GM12878 (cell line): Measurements from ENCODE around the gene RPUSD3.

ENCODE experiments used
- TAF1 ChIP-seq: IDR thresholded peaks from 2 replicates; pipeline ENCODE4 v1.6.1; 2011; ENCODE audit warnings: mild to moderate bottlenecking, low read depth, low read length, borderline replicate concordance
- TCF12 ChIP-seq: IDR thresholded peaks from 2 replicates; pipeline ENCODE4 v1.6.1; 2011; ENCODE audit warnings: low read depth, mild to moderate bottlenecking, low read length
- TF ChIP-seq, protein P1 (sequence below), 3 experiments: IDR thresholded peaks in 2 of 3; conservative IDR thresholded peaks in 1 of 3; 2 replicates each; pipeline ENCODE4 v1.5.1; 2011; ENCODE audit warnings: low read depth in 3 of 3, low read length in 3 of 3, mild to moderate bottlenecking in 3 of 3, control low read depth in 2 of 3, moderate library complexity in 2 of 3, inconsistent platforms in 1 of 3, mixed read lengths in 1 of 3; ENCODE audit not compliant: control insufficient read depth in 2 of 3, insufficient read depth in 1 of 3; ENCODE audit errors: extremely low read depth in 1 of 3

DNA sequence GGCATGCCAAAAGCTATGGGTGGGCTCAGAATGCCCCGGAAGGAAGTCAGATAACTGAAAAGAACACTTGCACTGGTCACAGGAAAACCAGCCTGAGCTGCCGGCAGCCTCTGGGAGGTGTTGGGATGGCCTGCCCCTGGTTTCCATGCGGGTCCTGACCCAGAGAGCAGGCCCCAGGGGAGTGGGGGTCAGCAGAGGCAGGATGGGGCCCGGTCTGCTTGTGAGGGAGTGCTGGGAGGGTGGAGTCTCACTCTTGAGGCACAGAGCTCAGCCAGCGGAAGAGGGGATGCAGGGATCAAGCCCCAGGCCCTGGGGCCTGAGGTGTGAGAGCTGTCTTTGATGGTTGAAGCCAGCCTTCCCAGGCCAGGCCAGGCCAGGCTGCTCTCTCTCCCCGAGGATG, 2.4 kb upstream of the RPUSD3 start:
- TF ChIP-seq, protein P1, sequence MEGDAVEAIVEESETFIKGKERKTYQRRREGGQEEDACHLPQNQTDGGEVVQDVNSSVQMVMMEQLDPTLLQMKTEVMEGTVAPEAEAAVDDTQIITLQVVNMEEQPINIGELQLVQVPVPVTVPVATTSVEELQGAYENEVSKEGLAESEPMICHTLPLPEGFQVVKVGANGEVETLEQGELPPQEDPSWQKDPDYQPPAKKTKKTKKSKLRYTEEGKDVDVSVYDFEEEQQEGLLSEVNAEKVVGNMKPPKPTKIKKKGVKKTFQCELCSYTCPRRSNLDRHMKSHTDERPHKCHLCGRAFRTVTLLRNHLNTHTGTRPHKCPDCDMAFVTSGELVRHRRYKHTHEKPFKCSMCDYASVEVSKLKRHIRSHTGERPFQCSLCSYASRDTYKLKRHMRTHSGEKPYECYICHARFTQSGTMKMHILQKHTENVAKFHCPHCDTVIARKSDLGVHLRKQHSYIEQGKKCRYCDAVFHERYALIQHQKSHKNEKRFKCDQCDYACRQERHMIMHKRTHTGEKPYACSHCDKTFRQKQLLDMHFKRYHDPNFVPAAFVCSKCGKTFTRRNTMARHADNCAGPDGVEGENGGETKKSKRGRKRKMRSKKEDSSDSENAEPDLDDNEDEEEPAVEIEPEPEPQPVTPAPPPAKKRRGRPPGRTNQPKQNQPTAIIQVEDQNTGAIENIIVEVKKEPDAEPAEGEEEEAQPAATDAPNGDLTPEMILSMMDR (IDR thresholded peaks at IDR 0.05 in 2 of 3, conservative IDR thresholded peaks at IDR 0.05 in 1 of 3; ENCODE audit: control insufficient read depth in 2 of 3, extremely low read depth in 1 of 3, insufficient read depth in 1 of 3, low read depth in 3 of 3, low read length in 3 of 3) = no peak
- no peak for TF ChIP-seq TAF1
- TF ChIP-seq TCF12 = no peak
